Stimulated activated CD4-positive, alpha-beta T cell treated with anti-CD3 and anti-CD28 coated beads, TNF-alpha, amount 100 ng/mL, for 4 hours (primary cell): ENCODE data around the gene TMEM150B.

Experiments
- DNase-seq, 3 experiments: peaks; one replicate each; pipeline ENCODE4 v3.0.0-alpha.2; 2020; ENCODE audit warnings: low read depth in 3 of 3

Gene TMEM150B

DNA sequence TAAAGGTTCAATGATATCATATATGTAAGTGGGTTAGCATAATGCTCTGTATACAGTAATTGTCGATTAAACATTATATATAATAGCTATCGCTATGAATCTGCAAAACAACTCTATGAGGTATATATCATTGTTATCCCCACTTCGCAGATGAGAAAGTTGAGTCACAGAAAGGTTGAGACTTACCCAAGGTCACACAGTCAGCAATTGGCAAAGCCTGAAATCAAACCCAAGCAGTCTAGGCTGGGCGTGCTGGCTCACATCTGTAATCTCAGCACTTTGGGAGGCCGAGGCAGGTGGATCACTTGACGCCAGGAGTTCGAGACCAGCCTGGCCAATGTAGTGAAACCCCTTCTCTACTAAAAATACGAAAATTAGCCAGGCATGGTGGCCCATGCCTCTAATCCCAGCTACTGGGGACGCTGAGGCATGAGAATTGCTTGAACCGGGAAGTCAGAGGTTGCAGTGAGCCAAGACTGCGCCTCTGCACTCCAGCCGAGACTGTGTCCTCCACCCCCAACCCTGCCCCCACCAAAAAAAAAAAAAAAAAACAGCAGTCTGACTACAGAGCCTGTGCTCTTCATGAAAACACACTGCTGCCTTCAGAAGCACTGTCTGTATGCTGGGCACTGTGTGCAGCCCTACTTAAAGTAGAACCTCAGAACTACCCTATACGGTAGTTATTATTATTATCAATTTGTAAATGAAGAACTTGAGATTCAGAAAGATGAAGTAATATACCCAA is 46.6 kb downstream of the TMEM150B start:
- DNase-seq, result no peak

DNA sequence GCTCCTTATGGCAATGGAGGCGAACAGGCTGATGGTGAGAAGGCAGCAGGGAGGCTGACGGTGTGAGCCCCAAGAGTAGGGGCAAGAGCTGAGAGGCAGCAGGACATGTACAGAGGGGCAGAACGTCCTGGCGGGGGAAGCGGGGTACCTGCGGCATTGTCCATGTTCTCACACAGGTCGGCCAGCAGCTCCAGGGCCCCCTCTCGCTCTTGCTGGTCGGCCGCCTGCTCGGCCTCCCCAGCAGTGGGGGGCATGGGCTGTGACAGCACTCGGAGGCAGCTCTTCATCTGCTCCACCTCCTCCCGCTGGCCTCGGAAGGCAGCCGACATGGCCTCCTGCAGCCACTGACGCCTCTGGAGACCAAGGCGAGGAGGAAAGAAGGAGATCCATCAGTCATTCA is 47.6 kb downstream of the TMEM150B start:
- DNase-seq, result no peak

DNA sequence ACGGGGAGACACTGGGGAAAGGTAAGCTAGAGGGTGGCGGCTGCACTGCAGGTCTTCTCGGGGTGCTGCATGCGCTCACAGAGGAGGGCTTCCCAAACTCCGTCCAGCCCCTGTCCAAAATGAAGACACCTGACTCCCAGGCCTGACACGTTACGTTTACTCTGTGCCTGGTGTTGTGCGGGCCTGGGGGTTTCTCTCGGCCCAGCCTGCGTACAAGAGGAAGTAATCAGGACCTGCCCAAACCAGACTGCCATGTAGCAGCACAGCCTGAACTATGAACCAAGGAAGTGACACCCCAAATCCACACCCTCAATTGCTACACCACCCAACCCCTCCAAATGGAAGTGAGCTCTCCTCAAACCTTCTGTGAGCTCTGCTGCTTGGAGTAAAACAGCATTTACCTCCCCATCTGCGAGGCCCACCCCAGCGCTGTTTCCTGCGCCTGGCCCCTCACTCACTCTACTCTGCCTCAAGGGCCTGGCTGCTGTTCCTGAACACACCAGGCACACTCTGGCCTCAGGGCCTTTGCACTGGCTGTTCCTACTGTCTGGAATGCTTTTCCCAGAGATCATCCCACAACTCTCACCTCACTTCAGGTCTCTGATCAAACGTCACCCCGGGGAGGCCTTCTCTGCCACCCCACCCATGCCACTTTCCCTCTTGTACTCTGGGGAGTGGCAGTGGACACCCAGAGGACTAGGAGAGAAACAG is 48.3 kb downstream of the TMEM150B start:
- DNase-seq, result no peak

DNA sequence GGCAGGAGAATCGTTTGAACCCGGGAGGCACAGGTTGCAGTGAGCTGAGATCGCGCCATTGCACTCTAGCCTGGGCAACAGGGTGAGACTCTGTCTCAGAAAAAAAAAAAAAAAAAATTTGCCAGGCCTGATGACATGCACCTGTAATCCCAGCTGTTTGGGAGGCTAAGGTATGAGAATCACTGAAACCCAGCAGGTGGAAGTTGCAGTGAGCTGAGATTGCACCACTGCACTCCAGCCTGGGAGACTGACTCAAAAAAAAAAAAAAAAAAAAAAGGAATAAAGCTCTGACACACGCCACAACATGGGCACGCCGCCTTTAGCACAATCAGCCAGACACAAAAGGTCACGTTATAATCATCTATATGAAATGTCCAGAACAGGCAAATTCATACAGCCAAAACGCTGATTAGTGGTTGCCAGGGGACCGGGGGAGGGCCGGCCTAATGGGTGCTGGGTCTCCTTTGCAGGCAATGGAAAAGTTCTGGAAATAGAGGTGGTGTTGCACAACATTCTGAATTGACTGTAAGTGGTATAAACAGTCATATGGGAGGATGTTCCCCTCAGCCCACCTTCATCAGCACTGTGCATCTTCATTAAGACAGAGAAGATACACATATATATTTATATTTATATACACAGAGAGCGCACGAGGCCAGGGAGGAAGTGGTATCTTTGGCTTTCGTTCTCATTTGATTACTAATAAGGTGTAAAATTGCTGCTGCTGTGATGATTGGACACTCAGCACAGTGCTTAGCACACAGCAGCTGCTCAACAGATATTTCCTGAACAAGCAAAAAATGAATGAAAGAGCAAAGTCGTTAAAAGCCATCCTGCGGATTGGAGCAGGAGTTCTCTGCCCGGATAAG is 49.1 kb downstream of the TMEM150B start:
- DNase-seq, result no peak

DNA sequence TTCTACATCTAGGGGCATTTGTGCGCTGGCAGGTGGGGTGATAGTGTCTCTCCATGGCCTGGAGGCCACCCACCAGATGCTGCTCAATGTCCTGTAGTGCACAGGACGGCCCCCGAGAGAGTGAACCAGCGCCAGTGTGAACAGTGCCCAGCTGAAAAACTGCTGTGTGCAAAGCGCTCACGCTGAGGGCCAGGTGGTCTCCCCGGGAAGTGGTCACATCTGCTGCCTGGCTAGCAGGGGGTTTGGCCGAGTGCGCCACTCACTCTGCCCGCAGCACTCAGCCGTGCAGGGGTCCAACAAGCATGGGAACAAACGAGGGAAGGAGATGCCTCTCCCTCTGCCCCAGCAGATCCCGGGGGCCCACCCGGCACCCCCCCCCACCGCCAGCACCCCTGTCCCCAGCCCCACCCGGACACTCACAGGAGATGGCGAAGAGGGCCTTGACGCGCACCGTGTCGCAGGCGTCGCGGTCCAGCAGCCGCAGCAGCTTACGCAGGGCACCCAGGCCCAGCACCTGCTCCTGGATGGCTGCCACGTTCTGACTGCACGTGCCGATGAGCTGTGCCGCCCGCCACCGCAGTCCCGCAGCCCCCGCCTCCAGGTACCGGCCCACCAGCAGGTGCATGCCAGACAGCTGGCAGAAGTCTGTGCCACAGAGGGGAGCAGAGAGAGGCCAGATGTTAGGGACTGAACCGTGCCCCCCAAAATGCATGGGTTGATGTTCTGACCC is 51.0 kb downstream of the TMEM150B start:
- DNase-seq, result no peak

DNA sequence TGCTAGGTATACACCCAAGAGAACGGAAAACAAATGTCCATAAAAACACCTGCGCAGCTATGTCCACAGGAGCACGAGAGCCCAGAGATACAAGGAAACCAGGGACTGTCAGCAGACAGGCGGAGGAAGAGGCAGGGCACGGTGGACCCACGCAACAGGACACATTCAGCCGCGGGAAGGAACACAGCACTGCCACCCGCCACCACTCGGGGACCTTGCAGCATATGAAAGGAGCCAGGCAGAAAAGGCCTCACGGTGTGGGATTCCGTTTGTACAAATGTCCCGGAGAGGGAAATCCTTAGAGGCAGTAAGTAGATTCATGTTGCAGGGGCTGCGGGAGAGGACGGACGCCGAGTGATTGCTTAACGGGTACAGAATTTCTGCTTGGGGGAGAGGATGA is 53.0 kb downstream of the TMEM150B start:
- no peak for DNase-seq

DNA sequence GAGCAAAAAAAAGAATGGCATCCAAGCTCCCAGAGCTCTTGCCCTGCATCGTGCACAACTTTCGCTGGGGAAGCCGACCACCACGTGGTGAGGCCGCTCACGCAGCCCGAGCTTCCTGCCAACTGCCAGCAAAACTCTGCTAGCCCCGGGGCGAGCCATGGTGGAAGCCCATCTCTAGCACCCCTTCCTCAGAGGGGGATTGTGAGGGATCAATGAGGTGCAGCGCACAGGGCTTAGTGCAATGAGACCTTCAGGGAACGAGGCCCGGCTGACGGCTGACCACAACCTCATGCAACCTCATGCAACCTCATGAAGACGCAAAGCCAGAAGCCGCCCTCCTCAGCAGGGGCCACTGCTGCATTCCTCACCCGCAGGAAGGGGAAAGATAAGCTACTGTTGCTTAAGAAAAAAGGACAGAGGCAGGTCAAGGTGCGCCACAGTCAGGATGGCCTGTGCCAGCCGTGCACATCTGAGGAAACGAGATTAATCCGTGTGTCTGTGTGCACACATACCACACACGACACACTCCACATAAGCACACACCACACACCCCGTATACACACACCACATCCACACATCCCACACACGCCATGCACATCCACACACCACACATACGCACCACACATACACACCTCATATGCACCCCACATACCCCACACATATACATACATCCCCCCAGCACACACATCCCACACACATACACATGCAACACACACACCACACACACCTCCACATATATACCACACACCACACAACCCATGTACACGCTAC is 54.8 kb downstream of the TMEM150B start:
- no peak for DNase-seq

DNA sequence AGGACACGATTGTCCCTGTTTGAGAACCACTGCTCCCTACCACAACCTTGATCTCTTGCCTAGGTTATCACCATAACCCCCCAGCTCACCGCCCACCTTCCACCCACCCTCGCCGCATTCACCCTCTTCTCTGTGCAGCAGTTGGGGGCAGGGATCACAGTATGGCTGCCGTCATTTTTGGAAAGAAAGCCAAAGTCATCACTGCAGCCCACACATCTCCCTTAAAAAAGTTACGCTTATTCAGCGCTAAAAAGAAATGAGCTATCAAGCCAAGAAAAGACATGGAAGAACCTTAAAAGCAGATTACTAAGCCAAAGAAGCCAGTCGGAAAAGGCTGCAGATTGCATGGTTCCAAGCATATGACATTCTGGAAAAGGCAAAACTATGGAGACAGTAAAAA is 55.8 kb downstream of the TMEM150B start:
- no peak for DNase-seq

DNA sequence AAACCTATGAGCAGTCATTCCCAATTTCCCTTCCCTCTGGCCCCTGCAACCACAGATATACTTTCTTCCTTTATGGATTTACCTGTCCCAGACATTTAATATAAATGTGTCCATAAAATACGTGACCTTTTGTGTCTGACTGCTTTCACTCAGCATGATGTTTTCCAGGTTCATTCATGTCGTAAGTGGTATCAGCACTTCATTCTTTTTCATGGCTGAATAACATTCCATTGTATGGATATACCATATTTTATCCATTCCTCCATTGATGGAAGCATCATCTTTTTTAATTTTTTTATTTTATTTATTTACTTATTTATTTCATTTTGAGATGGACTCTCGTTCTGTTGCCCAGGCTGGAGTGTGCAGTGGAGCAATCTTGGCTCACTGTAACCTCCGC is 58.3 kb downstream of the TMEM150B start:
- DNase-seq, result no peak

DNA sequence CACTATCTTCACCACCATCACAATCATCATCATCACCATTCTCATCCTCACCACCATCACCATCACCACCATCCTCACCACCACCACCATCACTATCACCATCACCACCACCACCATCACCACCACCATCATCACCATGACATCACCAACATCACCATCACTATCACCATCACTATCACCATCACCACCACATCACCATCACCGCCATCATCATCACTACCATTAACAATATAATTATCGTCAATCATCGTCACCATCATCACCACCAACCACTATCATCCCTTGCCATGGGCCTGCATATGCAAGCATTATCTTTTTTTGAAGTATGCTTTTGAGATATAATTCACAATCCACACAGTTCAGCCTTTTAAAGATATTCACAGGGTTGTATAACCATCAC is 58.7 kb downstream of the TMEM150B start:
- no peak for DNase-seq

DNA sequence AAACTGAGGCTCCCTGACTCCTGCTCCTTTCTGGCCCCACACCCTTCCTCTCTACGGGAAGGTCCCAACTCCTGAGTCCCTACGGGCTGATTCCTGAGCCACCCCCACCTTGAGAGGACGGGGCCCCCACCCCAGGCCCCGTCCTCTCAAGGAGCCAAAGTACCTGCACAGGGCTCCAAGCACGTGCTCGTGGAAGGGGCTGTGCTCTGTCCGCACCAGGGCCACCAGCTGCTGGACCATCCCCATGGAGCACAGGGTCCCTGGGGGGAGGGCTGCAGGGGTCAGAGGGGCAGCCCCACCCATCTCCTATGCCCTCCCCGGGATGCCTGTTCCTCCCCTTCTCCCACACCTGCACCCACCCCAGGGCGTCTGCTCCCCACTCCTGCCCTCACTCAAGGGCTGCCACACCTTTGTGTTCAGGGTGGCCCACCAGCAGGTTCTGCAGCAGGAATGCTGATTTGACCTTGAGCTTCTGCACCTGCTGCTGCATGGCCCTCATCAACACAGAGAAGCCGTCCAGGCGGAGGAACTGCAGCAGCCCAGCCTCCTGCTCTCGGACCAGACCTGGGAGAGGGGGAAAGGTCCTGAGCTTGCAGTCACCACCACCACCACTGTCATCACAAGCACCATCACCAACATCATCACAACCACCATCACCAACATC is 59.3 kb downstream of the TMEM150B start:
- DNase-seq, result no peak

DNA sequence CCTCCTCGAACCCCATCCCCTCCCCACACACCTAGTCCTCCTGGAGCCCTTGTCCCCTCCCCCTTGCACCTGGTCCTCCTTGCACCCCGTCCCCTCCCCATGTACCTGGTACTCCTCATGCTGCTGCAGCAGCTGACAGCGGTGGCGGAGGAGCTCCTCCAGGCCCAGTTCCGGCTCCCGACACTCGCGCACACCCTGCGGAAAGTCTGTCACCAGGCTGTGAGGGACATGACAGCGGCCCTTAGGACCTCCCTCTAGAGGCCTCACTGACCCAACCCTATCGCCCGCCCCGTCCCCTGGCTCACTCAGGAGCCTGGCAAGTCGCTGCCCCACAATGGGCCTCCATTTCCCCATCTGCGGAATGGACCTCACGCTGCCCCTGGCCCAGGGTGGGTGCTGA is 60.0 kb downstream of the TMEM150B start:
- no peak for DNase-seq

DNA sequence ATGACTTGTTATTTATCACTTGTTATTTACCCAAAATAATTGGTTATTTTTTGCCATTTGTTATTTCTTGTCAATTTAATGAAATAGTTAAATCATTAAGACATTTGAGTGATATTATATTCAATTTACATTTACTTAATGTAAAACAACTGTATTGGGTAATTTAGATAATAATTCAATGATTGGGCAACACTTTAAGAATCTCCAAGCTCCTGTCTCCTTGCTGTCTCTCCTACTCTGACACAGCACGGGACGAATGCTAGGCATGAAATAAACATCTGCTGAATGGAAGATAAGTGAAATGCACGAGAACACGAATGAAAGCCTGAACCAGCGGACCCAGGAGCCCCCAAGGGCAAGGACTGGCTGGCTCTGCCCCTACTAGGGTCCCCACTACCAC is 60.6 kb downstream of the TMEM150B start:
- no peak for DNase-seq
